PFSK-1 (cell line): ENCODE data around the gene LRRIQ1.

ENCODE experiments used
- FOXP2 ChIP-seq: optimal IDR thresholded peaks from 2 replicates; pipeline ENCODE3; 2011; ENCODE audit warnings: borderline replicate concordance, control low read depth, inconsistent platforms; ENCODE audit not compliant: insufficient read depth; ENCODE audit errors: extremely low read length, extremely low read depth
- POLR2AphosphoS5 ChIP-seq: IDR thresholded peaks from 2 replicates; pipeline ENCODE4 v1.6.1; 2012; ENCODE audit warnings: low read depth, mild to moderate bottlenecking, control low read depth, low read length, moderate library complexity
- REST ChIP-seq, 2 experiments: IDR thresholded peaks; 2 replicates each; pipeline versions ENCODE4 v1.6.1 to v1.8.0; 2011 to 2012; ENCODE audit warnings: low read depth in 2 of 2, low read length in 2 of 2, control low read depth in 1 of 2, inconsistent platforms in 1 of 2, mild to moderate bottlenecking in 1 of 2, moderate library complexity in 1 of 2; ENCODE audit not compliant: insufficient read depth in 1 of 2
- SIN3A ChIP-seq: IDR thresholded peaks from 2 replicates; pipeline ENCODE4 v1.6.1; 2012; ENCODE audit warnings: mild to moderate bottlenecking, low read length, moderate library complexity, borderline replicate concordance; ENCODE audit not compliant: insufficient read depth
- TAF1 ChIP-seq: IDR thresholded peaks from 2 replicates; pipeline ENCODE4 v1.6.1; 2012; ENCODE audit warnings: low read length, control low read depth, borderline replicate concordance; ENCODE audit not compliant: insufficient read depth

GRCh38 chr12:85085066-85085465 is 48.9 kb downstream of the LRRIQ1 start:
- TF ChIP-seq POLR2AphosphoS5 (no peak), FOXP2 (no peak), TAF1 (no peak), REST (IDR thresholded peaks at IDR 0.05; ENCODE audit: insufficient read depth in 1 of 2, low read depth in 2 of 2, low read length in 2 of 2) (no peak), SIN3A (no peak)
